H1 (cell line): Measurements from ENCODE around the gene TTC24. TPM values are rescaled to one million over a fixed set of nuclear protein-coding genes. Genes with fewer than 3 reads are reported as not detected.

ENCODE experiments used
- CHD1 ChIP-seq: IDR thresholded peaks from 2 replicates; pipeline ENCODE4 v1.6.1; 2012; ENCODE audit warnings: low read depth, low read length, improper control_type of control experiment
- CTBP2 ChIP-seq: IDR thresholded peaks from 2 replicates; pipeline ENCODE4 v1.7.0; 2011; ENCODE audit warnings: borderline replicate concordance, mild to moderate bottlenecking, moderate library complexity, mixed read lengths, low read length; ENCODE audit not compliant: insufficient read depth, insufficient read length
- EZH2 ChIP-seq: fragments of 200-600 bp; sonication (generic); IDR thresholded peaks from 2 replicates; pipeline ENCODE4 v1.7.1; 2012; ENCODE audit warnings: low read depth, mild to moderate bottlenecking, moderate library complexity, low read length, inconsistent platforms; ENCODE audit not compliant: severe bottlenecking
- JUN ChIP-seq: IDR thresholded peaks from 2 replicates; pipeline ENCODE4 v1.6.1; 2011; ENCODE audit warnings: low read depth, mild to moderate bottlenecking, improper control_type of control experiment, low read length
- POU5F1 ChIP-seq: IDR thresholded peaks from 2 replicates; pipeline ENCODE4 v1.6.1; 2011; ENCODE audit warnings: low read depth, mild to moderate bottlenecking, low read length, moderate library complexity
- RNF2 ChIP-seq: fragments of 200-900, 300-1000 bp; sonication (generic); IDR thresholded peaks from 2 replicates; pipeline ENCODE4 v1.7.1; 2016; ENCODE audit warnings: borderline replicate concordance, low read depth, mild to moderate bottlenecking, antibody characterized with exemption, low read length; ENCODE audit not compliant: poor library complexity, severe bottlenecking; ENCODE audit errors: missing control alignments
- SP4 ChIP-seq: IDR thresholded peaks from 2 replicates; pipeline ENCODE4 v1.6.1; 2012; ENCODE audit warnings: low read length, inconsistent platforms
- polyA plus RNA-seq, 7 experiments: library from polyadenylated mRNA; depleted of rRNA in 3 of 7; stranded (reverse) in 5 of 7; unstranded in 2 of 7; fragments of >200 nt in 5 of 7; fragments of 200-250 nt in 2 of 7; gene quantifications; 1 replicate in 5 of 7; 2 replicates in 1 of 7; 4 replicates in 1 of 7; pipeline versions ENCODE4 v1.2.1 to v1.2.3, GENCODE V29; 2011 to 2013; ENCODE audit warnings: missing spikeins in 2 of 7, mixed read lengths in 2 of 7
- total RNA-seq: library from RNA; stranded (reverse); fragmentation: NEBNext Ultra II Directional; extraction: Animal tissue kit (Norgen Biotek cat#: 25700); gene quantifications from 2 replicates; pipeline ENCODE4 v1.2.1, GENCODE V29; 2021
- TF ChIP-seq, protein P1 (sequence below): IDR thresholded peaks from 2 replicates; pipeline ENCODE4 v1.6.1; 2011; ENCODE audit warnings: low read depth, mild to moderate bottlenecking, low read length; ENCODE audit not compliant: insufficient read depth

The TTC24 gene
- total and polyA plus RNA-seq, 2 of the 8 experiments (the other 6 are each of a cell fraction or from before 2014, with no cell fraction given), result 0.08 TPM; not detected in 1

- TF ChIP-seq SP4, result no peak
- TF ChIP-seq EZH2, result no peak
- TF ChIP-seq CTBP2, result no peak
- no peak for TF ChIP-seq POU5F1
- TF ChIP-seq CHD1, result no peak
- TF ChIP-seq JUN, result no peak
- no peak for TF ChIP-seq RNF2
- TF ChIP-seq, protein P1, sequence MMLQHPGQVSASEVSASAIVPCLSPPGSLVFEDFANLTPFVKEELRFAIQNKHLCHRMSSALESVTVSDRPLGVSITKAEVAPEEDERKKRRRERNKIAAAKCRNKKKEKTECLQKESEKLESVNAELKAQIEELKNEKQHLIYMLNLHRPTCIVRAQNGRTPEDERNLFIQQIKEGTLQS, result no peak
Measured at GRCh38 chr1:156598731-156599432, 19.4 kb downstream of the TTC24 start (continued).
